CD4-positive, alpha-beta T cell (primary cell): Measurements from ENCODE around the gene AHNAK. TPM values are rescaled to one million over a fixed set of nuclear protein-coding genes. Genes with fewer than 3 reads are reported as not detected.

Experiments used
- ATAC-seq: fragments of 200-7000 bp; cut with Tn5 transposase; one replicate; pipeline ENCODE4 v1.10.0; 2022; ENCODE audit warnings: mild to moderate bottlenecking; ENCODE audit not compliant: poor library complexity
- CTCF ChIA-PET: fragments of 350-600 bp; sonication (Branson Sonifier 250); formaldehyde crosslinking; loops from one replicate; lab custom pipeline; 2021; ENCODE audit warnings: antibody characterized with exemption, inconsistent platforms; lab: Charles Lee
- POLR2A ChIA-PET: fragments of 350-600 bp; sonication (Branson Sonifier 250); formaldehyde crosslinking; loops from one replicate; lab custom pipeline; 2021; ENCODE audit warnings: antibody characterized with exemption, inconsistent platforms; lab: Charles Lee
- DNase-seq, 14 experiments: peaks; one replicate each; pipeline ENCODE4 v3.0.0-alpha.2; 2013 to 2020; ENCODE audit warnings: mixed read lengths in 2 of 14
- H3K27ac ChIP-seq, 2 donors: one replicate each; pipeline versions ENCODE4 v1.5.1 to v1.7.0; 2013; ENCODE audit warnings: low read length in 2 of 2, low read depth in 1 of 2, mild to moderate bottlenecking in 1 of 2
- H3K27me3 ChIP-seq, 2 experiments: 1 replicate in 1 of 2; 2 replicates in 1 of 2; pipeline versions ENCODE4 v1.6.1 to v1.7.0; 2013; ENCODE audit warnings: low read length in 2 of 2, control low read depth in 1 of 2, mild to moderate bottlenecking in 1 of 2, moderate library complexity in 1 of 2; ENCODE audit not compliant: insufficient read depth in 2 of 2, control insufficient read depth in 1 of 2
- H3K36me3 ChIP-seq: one replicate; pipeline ENCODE4 v1.6.1; 2013; ENCODE audit warnings: low read length, control low read depth; ENCODE audit not compliant: insufficient read depth
- H3K4me1 ChIP-seq: one replicate; pipeline ENCODE4 v1.6.1; 2013; ENCODE audit warnings: low read length, control low read depth; ENCODE audit not compliant: insufficient read depth
- H3K4me3 ChIP-seq: one replicate; pipeline ENCODE4 v1.5.1; 2013; ENCODE audit warnings: mild to moderate bottlenecking, low read length, moderate library complexity
- H3K9me3 ChIP-seq, 2 experiments: 1 replicate in 1 of 2; 2 replicates in 1 of 2; pipeline versions ENCODE4 v1.6.1 to v1.7.0; 2013; ENCODE audit warnings: low read length in 2 of 2, mild to moderate bottlenecking in 2 of 2, control low read depth in 1 of 2, moderate library complexity in 1 of 2; ENCODE audit not compliant: control insufficient read depth in 1 of 2, insufficient read depth in 1 of 2
- H3K27ac Mint-ChIP-seq: one replicate; pipeline ENCODE4 v1.8.0; 2020; ENCODE audit warnings: mixed read lengths
- H3K27me3 Mint-ChIP-seq: one replicate; pipeline ENCODE4 v1.8.0; 2021; ENCODE audit warnings: mixed read lengths
- H3K36me3 Mint-ChIP-seq: one replicate; pipeline ENCODE4 v1.8.0; 2021; ENCODE audit warnings: low read depth, mixed read lengths
- H3K4me1 Mint-ChIP-seq: one replicate; pipeline ENCODE4 v1.8.0; 2021; ENCODE audit warnings: low read depth, mixed read lengths
- H3K4me3 Mint-ChIP-seq: one replicate; pipeline ENCODE4 v1.8.0; 2020; ENCODE audit warnings: mild to moderate bottlenecking, mixed read lengths
- H3K9me3 Mint-ChIP-seq: one replicate; pipeline ENCODE4 v1.8.0; 2020; ENCODE audit warnings: mixed read lengths
- intact Hi-C, 2 experiments: fragments of 100-400 bp; cut with DNase I in 1 of 2; cut with micrococcal nuclease in 1 of 2; formaldehyde crosslinking; loops; one replicate each; pipeline versions ENCODE4 v1.15.1 to v1.9.0; 2023 to 2025; cut with DNase I, micrococcal nuclease
- total RNA-seq, 174 experiments: library from RNA in 2 of 174; stranded (reverse) in 2 of 174; gene quantifications; one replicate each; pipeline ENCODE4 v1.2.3 and lab custom pipeline; 2021 to 2026
- TF ChIP-seq, protein P1 (sequence below): fragments of 200-600 bp; IDR thresholded peaks from one replicate; pipeline ENCODE4 v1.8.0; 2022; ENCODE audit warnings: antibody characterized with exemption, mild to moderate bottlenecking

AHNAK gene
- total RNA-seq, 2 experiments from 2014 or later, result 320 to 332 TPM

GRCh38 chr11:62559204-62559603 lies 12.6 kb upstream of the AHNAK start:
- Mint-ChIP-seq H3K4me3 (peak overlapping the region; percentile 42), H3K27ac (peak overlapping the region; percentile 95), H3K4me1 (peaks cover 62% of the 10 kb centered on the region), H3K36me3 (peaks cover 55% of the 10 kb centered on the region), H3K27me3 (no peaks in the 10 kb centered on the region), H3K9me3 (no peaks in the 10 kb centered on the region)
- no peaks in the 10 kb centered on the region for H3K9me3 ChIP-seq
- POLR2A ChIA-PET, result interaction anchor here (0.6 to 6.6 kb wide), 5 partner anchors 12 to 134 kb away, joined by 4 to 61 read pairs (median 17); partner anchors contain the start of genes AHNAK, EEF1G and TUT1
- TF ChIP-seq, protein P1, sequence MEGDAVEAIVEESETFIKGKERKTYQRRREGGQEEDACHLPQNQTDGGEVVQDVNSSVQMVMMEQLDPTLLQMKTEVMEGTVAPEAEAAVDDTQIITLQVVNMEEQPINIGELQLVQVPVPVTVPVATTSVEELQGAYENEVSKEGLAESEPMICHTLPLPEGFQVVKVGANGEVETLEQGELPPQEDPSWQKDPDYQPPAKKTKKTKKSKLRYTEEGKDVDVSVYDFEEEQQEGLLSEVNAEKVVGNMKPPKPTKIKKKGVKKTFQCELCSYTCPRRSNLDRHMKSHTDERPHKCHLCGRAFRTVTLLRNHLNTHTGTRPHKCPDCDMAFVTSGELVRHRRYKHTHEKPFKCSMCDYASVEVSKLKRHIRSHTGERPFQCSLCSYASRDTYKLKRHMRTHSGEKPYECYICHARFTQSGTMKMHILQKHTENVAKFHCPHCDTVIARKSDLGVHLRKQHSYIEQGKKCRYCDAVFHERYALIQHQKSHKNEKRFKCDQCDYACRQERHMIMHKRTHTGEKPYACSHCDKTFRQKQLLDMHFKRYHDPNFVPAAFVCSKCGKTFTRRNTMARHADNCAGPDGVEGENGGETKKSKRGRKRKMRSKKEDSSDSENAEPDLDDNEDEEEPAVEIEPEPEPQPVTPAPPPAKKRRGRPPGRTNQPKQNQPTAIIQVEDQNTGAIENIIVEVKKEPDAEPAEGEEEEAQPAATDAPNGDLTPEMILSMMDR, result no peak
- no peak overlapping the region for H3K4me3 ChIP-seq
- peaks cover 44% of the 10 kb centered on the region for H3K36me3 ChIP-seq
- no peaks in the 10 kb centered on the region for H3K27me3 ChIP-seq
- CTCF ChIA-PET, result interaction anchor here (3.2 to 12.2 kb wide), 3 partner anchors 8 to 135 kb away, joined by 21 to 251 read pairs (median 92); partner anchors contain the start of gene AHNAK
- ATAC-seq (no peak), DNase-seq (no peak)
- H3K27ac ChIP-seq, result peak overlapping the region in 1 of 2 donors; percentile 96
- intact Hi-C loops, result loop anchor here in 1 of 2 experiments (5.0 kb wide), 1 partner anchor 33 kb away; the partner anchor contains the start of gene TUT1
- H3K4me1 ChIP-seq, result peaks cover 67% of the 10 kb centered on the region

- peak overlapping the region; percentile 95 for H3K27ac Mint-ChIP-seq
- intact Hi-C loops, result loop anchor here in 1 of 2 experiments (5.0 kb wide), 1 partner anchor 34 kb away; the partner anchor contains the start of gene TUT1
- DNase-seq (peak in 1 of 14 experiments; percentile 33), ATAC-seq (no peak)
- no peak overlapping the region for H3K4me3 Mint-ChIP-seq
- H3K9me3 Mint-ChIP-seq, result no peaks in the 10 kb centered on the region
- ChIA-PET CTCF (interaction anchor here (3.2 to 12.2 kb wide), 3 partner anchors 8 to 134 kb away, joined by 21 to 251 read pairs (median 92); partner anchors contain the start of gene AHNAK), POLR2A (interaction anchor here (0.6 to 6.6 kb wide), 3 partner anchors 15 to 33 kb away, joined by 4 to 61 read pairs (median 17); partner anchors contain the start of genes EEF1G and TUT1)
- peaks cover 68% of the 10 kb centered on the region for H3K4me1 Mint-ChIP-seq
- no peaks in the 10 kb centered on the region for H3K27me3 Mint-ChIP-seq
- peaks cover 51% of the 10 kb centered on the region for H3K36me3 Mint-ChIP-seq
- TF ChIP-seq, protein P1, result no peak
- Histone ChIP-seq H3K27ac (peak overlapping the region; percentile 96 to 97), H3K27me3 (no peaks in the 10 kb centered on the region), H3K4me3 (no peak overlapping the region), H3K36me3 (peaks cover 39% of the 10 kb centered on the region), H3K9me3 (no peaks in the 10 kb centered on the region), H3K4me1 (peaks cover 72% of the 10 kb centered on the region)
Observed at GRCh38 chr11:62558669-62559068, 12.1 kb upstream of the AHNAK start.

DNA sequence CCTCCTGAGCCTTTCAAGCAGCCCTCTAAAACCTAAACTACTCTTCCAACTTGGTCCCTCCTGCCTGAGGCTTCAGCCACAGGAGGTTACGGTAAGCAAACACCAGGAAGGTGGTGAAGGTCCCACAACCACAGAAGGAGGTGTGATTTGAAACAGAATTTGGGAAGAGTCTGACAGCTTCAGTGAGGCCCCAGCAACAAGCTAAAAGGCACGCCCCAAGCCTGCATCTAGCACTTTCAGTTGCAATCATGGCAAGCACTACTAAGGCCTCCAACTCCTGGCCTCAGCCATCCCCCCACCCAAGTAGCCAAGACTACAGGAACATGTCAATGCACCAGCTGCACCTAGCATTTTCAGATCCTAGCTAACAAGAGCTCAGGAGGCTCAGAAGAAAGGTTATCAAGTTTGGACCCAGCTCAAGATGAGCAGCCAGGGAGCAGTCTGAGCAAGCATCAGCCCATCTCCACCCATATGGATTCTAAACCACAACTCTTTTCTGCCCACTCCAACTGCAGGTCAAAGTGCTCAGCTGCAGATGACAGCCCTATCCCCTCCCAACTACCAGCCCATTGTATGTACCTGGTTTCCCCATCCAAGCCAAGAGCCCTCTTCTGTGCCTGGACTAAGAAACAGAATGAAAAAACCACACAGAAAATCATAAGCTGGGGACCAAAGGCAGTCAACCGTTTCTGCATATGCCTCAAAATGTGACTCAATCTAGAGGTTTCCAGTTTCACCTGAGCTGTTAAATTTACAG lies 10.4 kb upstream of the AHNAK start:
- peak overlapping the region; percentile 84 for H3K4me3 Mint-ChIP-seq
- Histone ChIP-seq H3K27me3 (no peaks in the 10 kb centered on the region), H3K4me1 (peaks cover 89% of the 10 kb centered on the region), H3K36me3 (peaks cover 25% of the 10 kb centered on the region), H3K9me3 (no peaks in the 10 kb centered on the region), H3K27ac (peak overlapping the region; percentile 96 to 97), H3K4me3 (peak overlapping the region; percentile 49)
- ChIA-PET POLR2A (interaction anchor here (0.6 to 6.6 kb wide), 20 partner anchors 13 to 720 kb away, joined by 3 to 122 read pairs (median 4); partner anchors contain the start of genes AHNAK, C11orf98, CSKMT and EEF1G), CTCF (interaction anchor here (0.9 to 12.2 kb wide), 3 partner anchors 15 to 132 kb away, joined by 3 to 251 read pairs (median 92); partner anchors contain the start of genes AHNAK and TUT1)
- no peaks in the 10 kb centered on the region for H3K9me3 Mint-ChIP-seq
- intact Hi-C loops, result loop anchor here in 1 of 2 experiments (5.0 kb wide), 1 partner anchor 35 kb away; the partner anchor contains the start of gene TUT1
- ATAC-seq (peak; percentile 4), DNase-seq (peak in 10 of 14 experiments; percentile 34 to 85 (median 48))
- H3K27me3 Mint-ChIP-seq, result no peaks in the 10 kb centered on the region
- H3K4me1 Mint-ChIP-seq, result peaks cover 81% of the 10 kb centered on the region
- TF ChIP-seq, protein P1, result no peak
- H3K36me3 Mint-ChIP-seq, result peaks cover 37% of the 10 kb centered on the region
- H3K27ac Mint-ChIP-seq, result peak overlapping the region; percentile 95
